Adrenal gland (tissue), 5 donors: ENCODE data around the gene NCAPG2.

Experiments used
- POLR2A ChIP-seq, 2 donors: fragments of 450-650 bp; IDR thresholded peaks; one replicate each; pipeline ENCODE4 v1.6.1; 2017; ENCODE audit warnings: antibody characterized with exemption in 2 of 2, mild to moderate bottlenecking in 2 of 2, moderate library complexity in 1 of 2
- TF ChIP-seq, protein P1 (sequence below), 6 experiments: fragments of 450-650 bp in 4 of 6; fragments of 200-600 bp in 2 of 6; sonication (generic) in 1 of 6; IDR thresholded peaks; 1 replicate in 5 of 6; 2 replicates in 1 of 6; pipeline versions ENCODE4 v1.5.1 to v1.8.0; 2016 to 2021; ENCODE audit warnings: antibody characterized with exemption in 6 of 6, mild to moderate bottlenecking in 2 of 6, moderate library complexity in 1 of 6
- donor health status: DM: no; HTN: no; CAD: no.

GRCh38 chr7:158595068-158595467 is 109.5 kb downstream of the NCAPG2 start:
- TF ChIP-seq, protein P1, sequence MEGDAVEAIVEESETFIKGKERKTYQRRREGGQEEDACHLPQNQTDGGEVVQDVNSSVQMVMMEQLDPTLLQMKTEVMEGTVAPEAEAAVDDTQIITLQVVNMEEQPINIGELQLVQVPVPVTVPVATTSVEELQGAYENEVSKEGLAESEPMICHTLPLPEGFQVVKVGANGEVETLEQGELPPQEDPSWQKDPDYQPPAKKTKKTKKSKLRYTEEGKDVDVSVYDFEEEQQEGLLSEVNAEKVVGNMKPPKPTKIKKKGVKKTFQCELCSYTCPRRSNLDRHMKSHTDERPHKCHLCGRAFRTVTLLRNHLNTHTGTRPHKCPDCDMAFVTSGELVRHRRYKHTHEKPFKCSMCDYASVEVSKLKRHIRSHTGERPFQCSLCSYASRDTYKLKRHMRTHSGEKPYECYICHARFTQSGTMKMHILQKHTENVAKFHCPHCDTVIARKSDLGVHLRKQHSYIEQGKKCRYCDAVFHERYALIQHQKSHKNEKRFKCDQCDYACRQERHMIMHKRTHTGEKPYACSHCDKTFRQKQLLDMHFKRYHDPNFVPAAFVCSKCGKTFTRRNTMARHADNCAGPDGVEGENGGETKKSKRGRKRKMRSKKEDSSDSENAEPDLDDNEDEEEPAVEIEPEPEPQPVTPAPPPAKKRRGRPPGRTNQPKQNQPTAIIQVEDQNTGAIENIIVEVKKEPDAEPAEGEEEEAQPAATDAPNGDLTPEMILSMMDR (IDR thresholded peaks at IDR 0.05), result no peak
- TF ChIP-seq POLR2A (IDR thresholded peaks at IDR 0.05), result no peak
